ENCODE results near the gene SOX1. TPM values are rescaled to one million over a fixed set of nuclear protein-coding genes. Genes with fewer than 3 reads are reported as not detected.

The SOX1 gene
- total RNA-seq, 1 donor from 2014 or later = not detected

GRCh38 chr13:112119192-112120030 is 52.5 kb downstream of the SOX1 start:
- no peak for TF ChIP-seq CTCF (IDR thresholded peaks at IDR 0.05; ENCODE audit: insufficient read depth, low read length, severe bottlenecking)
- Histone ChIP-seq H3K36me3 (ENCODE audit: control insufficient read depth, insufficient read depth, low read length) (no peaks in the 10 kb centered on the region), H3K4me3 (ENCODE audit: low read depth, low read length) (no peak overlapping the region), H3K27me3 (ENCODE audit: control insufficient read depth, insufficient read depth, low read length) (no peaks in the 10 kb centered on the region)
- FAIRE-seq (peak; percentile 83), DNase-seq (ENCODE audit: low read depth) (no peak)

GRCh38 chr13:112120031-112120373 is 53.1 kb downstream of the SOX1 start:
- Histone ChIP-seq H3K36me3 (ENCODE audit: control insufficient read depth, insufficient read depth, low read length) (no peaks in the 10 kb centered on the region), H3K27me3 (ENCODE audit: control insufficient read depth, insufficient read depth, low read length) (no peaks in the 10 kb centered on the region), H3K4me3 (ENCODE audit: low read depth, low read length) (no peak overlapping the region)
- FAIRE-seq (no peak), DNase-seq (ENCODE audit: low read depth) (no peak)
- TF ChIP-seq CTCF (IDR thresholded peaks at IDR 0.05; ENCODE audit: insufficient read depth, low read length, severe bottlenecking) = no peak
